HepG2 (cell line): Measurements from ENCODE around the gene DUSP2. TPM values are rescaled to one million over a fixed set of nuclear protein-coding genes. Genes with fewer than 3 reads are reported as not detected.
A peak's percentile ranks its signal among the peaks of the same experiment; 100 is the strongest.

Source experiments
- ADNP ChIP-seq: sonication (generic); formaldehyde crosslinking; IDR thresholded peaks from 2 replicates; pipeline ENCODE4 v1.4.0; 2020; ENCODE audit warnings: missing genetic modification reagents
- EED ChIP-seq: sonication (generic); formaldehyde crosslinking; IDR thresholded peaks from 2 replicates; pipeline ENCODE4 v1.5.0; 2020; ENCODE audit warnings: mild to moderate bottlenecking, missing genetic modification reagents
- FOXO1 ChIP-seq: sonication (generic); formaldehyde crosslinking; IDR thresholded peaks from 2 replicates; pipeline ENCODE4 v1.4.0; 2020; ENCODE audit warnings: missing genetic modification reagents
- PPARG ChIP-seq: conservative IDR thresholded peaks from 2 replicates; pipeline ENCODE4 v1.6.1; 2016; ENCODE audit warnings: missing biosample characterization, missing genetic modification reagents
- RAD51 ChIP-seq: fragments of 450-650 bp; IDR thresholded peaks from 2 replicates; pipeline ENCODE4 v1.6.1; 2016; ENCODE audit warnings: borderline replicate concordance
- SALL1 ChIP-seq: sonication (generic); formaldehyde crosslinking; IDR thresholded peaks from 2 replicates; pipeline ENCODE4 v1.8.0; 2022; ENCODE audit warnings: mild to moderate bottlenecking, missing genetic modification reagents
- SMARCC2 ChIP-seq: fragments of 450-650 bp; IDR thresholded peaks from 2 replicates; pipeline ENCODE4 v1.6.1; 2017; ENCODE audit warnings: antibody characterized with exemption, mild to moderate bottlenecking
- TBX2 ChIP-seq: sonication (generic); formaldehyde crosslinking; IDR thresholded peaks from 2 replicates; pipeline ENCODE4 v1.5.0; 2020; ENCODE audit warnings: missing genetic modification reagents, mild to moderate bottlenecking, borderline replicate concordance
- ZNF260 ChIP-seq: sonication (generic); formaldehyde crosslinking; IDR thresholded peaks from 2 replicates; pipeline ENCODE4 v1.4.0; 2020; ENCODE audit warnings: missing genetic modification reagents, low read depth, mild to moderate bottlenecking, borderline replicate concordance
- ZNF333 ChIP-seq: sonication (generic); formaldehyde crosslinking; IDR thresholded peaks from 2 replicates; pipeline ENCODE4 v1.4.0; 2020; ENCODE audit warnings: mild to moderate bottlenecking, missing genetic modification reagents, borderline replicate concordance
- ZNF354B ChIP-seq: sonication (generic); formaldehyde crosslinking; IDR thresholded peaks from 2 replicates; pipeline ENCODE4 v1.8.0; 2022; ENCODE audit warnings: mild to moderate bottlenecking, missing genetic modification reagents
- ZNF615 ChIP-seq: sonication (generic); formaldehyde crosslinking; IDR thresholded peaks from 2 replicates; pipeline ENCODE4 v1.5.0; 2020; ENCODE audit warnings: mild to moderate bottlenecking, missing genetic modification reagents, borderline replicate concordance
- ZNF660 ChIP-seq: sonication (generic); formaldehyde crosslinking; IDR thresholded peaks from 2 replicates; pipeline ENCODE4 v1.5.1; 2020; ENCODE audit warnings: mild to moderate bottlenecking, low read depth, missing genetic modification reagents, borderline replicate concordance
- ZNF709 ChIP-seq: sonication (generic); formaldehyde crosslinking; IDR thresholded peaks from 2 replicates; pipeline ENCODE4 v1.5.0; 2020; ENCODE audit warnings: mild to moderate bottlenecking, missing genetic modification reagents
- ZSCAN21 ChIP-seq: sonication (generic); formaldehyde crosslinking; IDR thresholded peaks from 2 replicates; pipeline ENCODE4 v1.8.0; 2022; ENCODE audit warnings: mild to moderate bottlenecking, missing genetic modification reagents, moderate library complexity, borderline replicate concordance
- polyA plus RNA-seq, 8 experiments: library from polyadenylated mRNA; depleted of rRNA in 3 of 8; stranded (reverse) in 7 of 8; unstranded in 1 of 8; fragments of >200 nt; fragmentation: Illumina TruSeq in 4 of 8; extraction: Trizol in 4 of 8; gene quantifications; 2 replicates each; pipeline versions ENCODE4 v1.2.1 to v1.2.3, GENCODE V29; 2011 to 2016; ENCODE audit warnings: low read depth in 4 of 8, missing spikeins in 1 of 8, mixed read lengths in 1 of 8; ENCODE audit not compliant: insufficient read depth in 1 of 8
- total RNA-seq, 5 experiments: library from RNA; depleted of rRNA; stranded (reverse); fragments of >200 nt; fragmentation: Illumina TruSeq; extraction: Trizol; gene quantifications; 2 replicates each; pipeline ENCODE4 v1.2.3, GENCODE V29; 2016; ENCODE audit warnings: low read depth in 1 of 5
- TF ChIP-seq, protein P1 (sequence below): IDR thresholded peaks from 2 replicates; pipeline ENCODE4 v1.4.0; 2020; ENCODE audit warnings: mild to moderate bottlenecking, missing genetic modification reagents
- TF ChIP-seq, protein P2 (sequence below): sonication (generic); formaldehyde crosslinking; IDR thresholded peaks from 2 replicates; pipeline ENCODE4 v1.5.0; 2020; ENCODE audit warnings: missing genetic modification reagents, mild to moderate bottlenecking, borderline replicate concordance
- TF ChIP-seq, protein P3 (sequence below): sonication (generic); formaldehyde crosslinking; IDR thresholded peaks from 2 replicates; pipeline ENCODE4 v1.5.0; 2020; ENCODE audit warnings: mild to moderate bottlenecking, missing genetic modification reagents, borderline replicate concordance
- TF ChIP-seq, protein P4 (sequence below): sonication (generic); formaldehyde crosslinking; IDR thresholded peaks from 2 replicates; pipeline ENCODE4 v1.4.0; 2020; ENCODE audit warnings: mild to moderate bottlenecking, missing genetic modification reagents

DUSP2 gene
- total and polyA plus RNA-seq, 2 of the 13 experiments (the other 11 are each of a cell fraction or from before 2014, with no cell fraction given), result not detected

DNA sequence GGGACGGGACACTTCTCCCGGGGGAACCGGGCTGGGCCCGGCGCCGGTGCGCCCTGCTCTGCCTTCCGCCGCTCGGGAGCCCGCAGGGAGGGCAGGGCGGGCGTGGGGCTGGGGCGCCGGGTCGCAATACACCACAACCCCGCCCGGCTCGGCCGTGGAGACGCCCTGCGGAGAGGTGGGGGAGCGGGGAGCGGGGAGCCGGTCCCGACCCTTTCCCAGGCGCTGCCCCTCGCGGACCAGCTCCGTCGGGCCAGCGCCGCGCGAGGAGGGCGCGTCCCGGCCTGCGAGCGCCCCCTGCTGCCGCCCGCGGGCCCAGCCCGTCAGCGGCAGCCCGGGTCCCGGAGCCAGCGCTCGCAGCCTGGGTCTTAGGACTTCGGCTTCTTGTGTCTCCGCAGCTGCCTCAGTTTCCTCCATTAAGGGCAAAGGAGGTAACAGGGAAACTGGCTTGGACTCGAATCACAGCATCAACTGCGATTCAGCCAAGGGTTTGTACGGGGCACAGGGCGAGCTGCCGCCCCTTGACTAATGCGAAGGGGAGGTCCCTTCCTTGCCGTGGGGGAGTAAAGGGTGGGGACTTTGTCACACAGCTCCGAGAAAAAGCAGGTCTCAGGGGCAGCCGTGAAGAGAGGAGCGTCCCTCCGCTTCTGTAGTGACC is 28.2 kb downstream of the DUSP2 start (continued):
- TF ChIP-seq RAD51 (no peak), ZNF354B (no peak), ZNF615 (CRISPR knock-in tag) (no peak), FOXO1 (CRISPR knock-in tag) (no peak), TBX2 (no peak), ZNF333 (CRISPR knock-in tag) (no peak), SALL1 (CRISPR knock-in tag) (peak; percentile 19; the same call in 1 of the 2 replicates), PPARG (no peak), ADNP (no peak), ZNF660 (CRISPR knock-in tag) (no peak), SMARCC2 (no peak), ZNF709 (CRISPR knock-in tag) (0 out of 2 replicates have a peak, but pooled peaks have one; percentile 1), ZSCAN21 (CRISPR knock-in tag) (peak; percentile 68; the same call in 1 of the 2 replicates), EED (0 out of 2 replicates have a peak, but pooled peaks have one; percentile 17), ZNF260 (no peak)
- TF ChIP-seq, protein P1, sequence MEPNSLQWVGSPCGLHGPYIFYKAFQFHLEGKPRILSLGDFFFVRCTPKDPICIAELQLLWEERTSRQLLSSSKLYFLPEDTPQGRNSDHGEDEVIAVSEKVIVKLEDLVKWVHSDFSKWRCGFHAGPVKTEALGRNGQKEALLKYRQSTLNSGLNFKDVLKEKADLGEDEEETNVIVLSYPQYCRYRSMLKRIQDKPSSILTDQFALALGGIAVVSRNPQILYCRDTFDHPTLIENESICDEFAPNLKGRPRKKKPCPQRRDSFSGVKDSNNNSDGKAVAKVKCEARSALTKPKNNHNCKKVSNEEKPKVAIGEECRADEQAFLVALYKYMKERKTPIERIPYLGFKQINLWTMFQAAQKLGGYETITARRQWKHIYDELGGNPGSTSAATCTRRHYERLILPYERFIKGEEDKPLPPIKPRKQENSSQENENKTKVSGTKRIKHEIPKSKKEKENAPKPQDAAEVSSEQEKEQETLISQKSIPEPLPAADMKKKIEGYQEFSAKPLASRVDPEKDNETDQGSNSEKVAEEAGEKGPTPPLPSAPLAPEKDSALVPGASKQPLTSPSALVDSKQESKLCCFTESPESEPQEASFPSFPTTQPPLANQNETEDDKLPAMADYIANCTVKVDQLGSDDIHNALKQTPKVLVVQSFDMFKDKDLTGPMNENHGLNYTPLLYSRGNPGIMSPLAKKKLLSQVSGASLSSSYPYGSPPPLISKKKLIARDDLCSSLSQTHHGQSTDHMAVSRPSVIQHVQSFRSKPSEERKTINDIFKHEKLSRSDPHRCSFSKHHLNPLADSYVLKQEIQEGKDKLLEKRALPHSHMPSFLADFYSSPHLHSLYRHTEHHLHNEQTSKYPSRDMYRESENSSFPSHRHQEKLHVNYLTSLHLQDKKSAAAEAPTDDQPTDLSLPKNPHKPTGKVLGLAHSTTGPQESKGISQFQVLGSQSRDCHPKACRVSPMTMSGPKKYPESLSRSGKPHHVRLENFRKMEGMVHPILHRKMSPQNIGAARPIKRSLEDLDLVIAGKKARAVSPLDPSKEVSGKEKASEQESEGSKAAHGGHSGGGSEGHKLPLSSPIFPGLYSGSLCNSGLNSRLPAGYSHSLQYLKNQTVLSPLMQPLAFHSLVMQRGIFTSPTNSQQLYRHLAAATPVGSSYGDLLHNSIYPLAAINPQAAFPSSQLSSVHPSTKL (CRISPR knock-in tag), result no peak
- TF ChIP-seq, protein P2, sequence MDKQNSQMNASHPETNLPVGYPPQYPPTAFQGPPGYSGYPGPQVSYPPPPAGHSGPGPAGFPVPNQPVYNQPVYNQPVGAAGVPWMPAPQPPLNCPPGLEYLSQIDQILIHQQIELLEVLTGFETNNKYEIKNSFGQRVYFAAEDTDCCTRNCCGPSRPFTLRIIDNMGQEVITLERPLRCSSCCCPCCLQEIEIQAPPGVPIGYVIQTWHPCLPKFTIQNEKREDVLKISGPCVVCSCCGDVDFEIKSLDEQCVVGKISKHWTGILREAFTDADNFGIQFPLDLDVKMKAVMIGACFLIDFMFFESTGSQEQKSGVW (CRISPR knock-in tag), result no peak
- TF ChIP-seq, protein P3, sequence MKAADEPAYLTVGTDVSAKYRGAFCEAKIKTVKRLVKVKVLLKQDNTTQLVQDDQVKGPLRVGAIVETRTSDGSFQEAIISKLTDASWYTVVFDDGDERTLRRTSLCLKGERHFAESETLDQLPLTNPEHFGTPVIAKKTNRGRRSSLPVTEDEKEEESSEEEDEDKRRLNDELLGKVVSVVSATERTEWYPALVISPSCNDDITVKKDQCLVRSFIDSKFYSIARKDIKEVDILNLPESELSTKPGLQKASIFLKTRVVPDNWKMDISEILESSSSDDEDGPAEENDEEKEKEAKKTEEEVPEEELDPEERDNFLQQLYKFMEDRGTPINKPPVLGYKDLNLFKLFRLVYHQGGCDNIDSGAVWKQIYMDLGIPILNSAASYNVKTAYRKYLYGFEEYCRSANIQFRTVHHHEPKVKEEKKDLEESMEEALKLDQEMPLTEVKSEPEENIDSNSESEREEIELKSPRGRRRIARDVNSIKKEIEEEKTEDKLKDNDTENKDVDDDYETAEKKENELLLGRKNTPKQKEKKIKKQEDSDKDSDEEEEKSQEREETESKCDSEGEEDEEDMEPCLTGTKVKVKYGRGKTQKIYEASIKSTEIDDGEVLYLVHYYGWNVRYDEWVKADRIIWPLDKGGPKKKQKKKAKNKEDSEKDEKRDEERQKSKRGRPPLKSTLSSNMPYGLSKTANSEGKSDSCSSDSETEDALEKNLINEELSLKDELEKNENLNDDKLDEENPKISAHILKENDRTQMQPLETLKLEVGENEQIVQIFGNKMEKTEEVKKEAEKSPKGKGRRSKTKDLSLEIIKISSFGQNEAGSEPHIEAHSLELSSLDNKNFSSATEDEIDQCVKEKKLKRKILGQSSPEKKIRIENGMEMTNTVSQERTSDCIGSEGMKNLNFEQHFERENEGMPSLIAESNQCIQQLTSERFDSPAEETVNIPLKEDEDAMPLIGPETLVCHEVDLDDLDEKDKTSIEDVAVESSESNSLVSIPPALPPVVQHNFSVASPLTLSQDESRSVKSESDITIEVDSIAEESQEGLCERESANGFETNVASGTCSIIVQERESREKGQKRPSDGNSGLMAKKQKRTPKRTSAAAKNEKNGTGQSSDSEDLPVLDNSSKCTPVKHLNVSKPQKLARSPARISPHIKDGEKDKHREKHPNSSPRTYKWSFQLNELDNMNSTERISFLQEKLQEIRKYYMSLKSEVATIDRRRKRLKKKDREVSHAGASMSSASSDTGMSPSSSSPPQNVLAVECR (CRISPR knock-in tag), result peak; percentile 28; the same call in 1 of the 2 replicates
- TF ChIP-seq, protein P4, sequence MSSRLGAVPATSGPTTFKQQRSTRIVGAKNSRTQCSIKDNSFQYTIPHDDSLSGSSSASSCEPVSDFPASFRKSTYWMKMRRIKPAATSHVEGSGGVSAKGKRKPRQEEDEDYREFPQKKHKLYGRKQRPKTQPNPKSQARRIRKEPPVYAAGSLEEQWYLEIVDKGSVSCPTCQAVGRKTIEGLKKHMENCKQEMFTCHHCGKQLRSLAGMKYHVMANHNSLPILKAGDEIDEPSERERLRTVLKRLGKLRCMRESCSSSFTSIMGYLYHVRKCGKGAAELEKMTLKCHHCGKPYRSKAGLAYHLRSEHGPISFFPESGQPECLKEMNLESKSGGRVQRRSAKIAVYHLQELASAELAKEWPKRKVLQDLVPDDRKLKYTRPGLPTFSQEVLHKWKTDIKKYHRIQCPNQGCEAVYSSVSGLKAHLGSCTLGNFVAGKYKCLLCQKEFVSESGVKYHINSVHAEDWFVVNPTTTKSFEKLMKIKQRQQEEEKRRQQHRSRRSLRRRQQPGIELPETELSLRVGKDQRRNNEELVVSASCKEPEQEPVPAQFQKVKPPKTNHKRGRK (CRISPR knock-in tag), result no peak
